IMR-90 (cell line): ENCODE measurements around the gene ACIN1. TPM values are rescaled to one million over a fixed set of nuclear protein-coding genes. Genes with fewer than 3 reads are reported as not detected.

Experiments
- ATAC-seq: fragments of 200-7000 bp; cut with Tn5 transposase; 2 replicates; pipeline ENCODE4 v1.9.1; 2020; ENCODE audit warnings: low read depth, mild to moderate bottlenecking, moderate library complexity
- BruUV-seq: library from RNA; stranded (reverse); fragments of 400-500 nt; replicated peaks from 2 replicates; lab custom pipeline; 2021; lab: Mats Ljungman, UMichigan
- CTCF ChIA-PET: fragments of 300-600 bp; formaldehyde crosslinking; extraction: SDS; loops from one replicate; lab custom pipeline; 2021; ENCODE audit warnings: antibody characterized with exemption; lab: Yijun Ruan, JAX
- POLR2A ChIA-PET: fragments of 300-600 bp; sonication (Branson Sonifier 250); formaldehyde crosslinking; loops from one replicate; lab custom pipeline; 2022; ENCODE audit warnings: antibody characterized with exemption; ENCODE audit not compliant: unreplicated experiment; lab: Charles Lee
- DNase-seq: peaks from one replicate; pipeline ENCODE4 v3.0.0; 2013
- H2AFZ ChIP-seq: replicated peaks from 2 replicates; pipeline ENCODE3; 2013; ENCODE audit warnings: low read length, mild to moderate bottlenecking; ENCODE audit not compliant: poor library complexity
- H2AK5ac ChIP-seq: 2 replicates; pipeline ENCODE4 v1.6.1; 2013; ENCODE audit warnings: low read depth, low read length, inconsistent platforms
- H2AK9ac ChIP-seq: replicated peaks from 2 replicates; pipeline ENCODE3; 2013; ENCODE audit warnings: mild to moderate bottlenecking, low read depth, low read length, moderate library complexity; ENCODE audit not compliant: poor library complexity
- H2BK120ac ChIP-seq: 2 replicates; pipeline ENCODE4 v1.6.1; 2013; ENCODE audit warnings: low read depth, low read length, inconsistent platforms
- H2BK15ac ChIP-seq: 3 replicates; pipeline ENCODE4 v1.6.1; 2013; ENCODE audit warnings: low read depth, low read length, inconsistent platforms
- H2BK20ac ChIP-seq: 2 replicates; pipeline ENCODE4 v1.6.1; 2013; ENCODE audit warnings: low read depth, mild to moderate bottlenecking, inconsistent platforms, low read length, moderate library complexity
- H2BK5ac ChIP-seq: 2 replicates; pipeline ENCODE4 v1.6.1; 2013; ENCODE audit warnings: mild to moderate bottlenecking, low read depth, low read length, inconsistent platforms; ENCODE audit not compliant: poor library complexity, severe bottlenecking
- H3K14ac ChIP-seq: replicated peaks from 2 replicates; pipeline ENCODE4 v1.6.1; 2013; ENCODE audit warnings: low read depth, low read length, inconsistent platforms
- H3K18ac ChIP-seq: 2 replicates; pipeline ENCODE4 v1.6.1; 2013; ENCODE audit warnings: low read depth, low read length, control low read depth
- H3K23ac ChIP-seq: 2 replicates; pipeline ENCODE4 v1.6.1; 2013; ENCODE audit warnings: low read depth, low read length, inconsistent platforms
- H3K27ac ChIP-seq: 2 replicates; pipeline ENCODE4 v1.5.1; 2013; ENCODE audit warnings: mild to moderate bottlenecking, control low read depth, low read length; ENCODE audit not compliant: insufficient read depth
- H3K27me3 ChIP-seq: 2 replicates; pipeline ENCODE4 v1.6.1; 2013; ENCODE audit warnings: low read length; ENCODE audit not compliant: control insufficient read depth, insufficient read depth
- H3K36me3 ChIP-seq: 2 replicates; pipeline ENCODE4 v1.6.1; 2013; ENCODE audit warnings: low read length, mixed read lengths; ENCODE audit not compliant: control insufficient read depth, insufficient read depth
- H3K4ac ChIP-seq: 2 replicates; pipeline ENCODE4 v1.6.1; 2013; ENCODE audit warnings: low read depth, low read length, inconsistent platforms
- H3K4me1 ChIP-seq: 2 replicates; pipeline ENCODE4 v1.6.1; 2013; ENCODE audit warnings: low read length, mixed read lengths; ENCODE audit not compliant: control insufficient read depth, insufficient read depth
- H3K4me2 ChIP-seq: 2 replicates; pipeline ENCODE4 v1.6.1; 2013; ENCODE audit warnings: low read depth, mild to moderate bottlenecking, control low read depth, low read length, moderate library complexity
- H3K4me3 ChIP-seq: 2 replicates; pipeline ENCODE4 v1.5.1; 2013; ENCODE audit warnings: low read depth, mild to moderate bottlenecking, control low read depth, low read length, moderate library complexity; ENCODE audit not compliant: insufficient read depth
- H3K56ac ChIP-seq: 2 replicates; pipeline ENCODE4 v1.6.1; 2013; ENCODE audit warnings: low read length, inconsistent platforms; ENCODE audit not compliant: insufficient read depth; ENCODE audit errors: extremely low read depth
- H3K79me1 ChIP-seq, 2 experiments: 2 replicates each; pipeline ENCODE4 v1.6.1; 2013; ENCODE audit warnings: low read length in 2 of 2, inconsistent platforms in 1 of 2, low read depth in 1 of 2
- H3K9ac ChIP-seq: 2 replicates; pipeline ENCODE4 v1.6.1; 2013; ENCODE audit warnings: low read depth, low read length, control low read depth
- H3K9me1 ChIP-seq: 2 replicates; pipeline ENCODE4 v1.6.1; 2013; ENCODE audit warnings: low read length, inconsistent platforms; ENCODE audit not compliant: insufficient read depth
- H3K9me3 ChIP-seq: 2 replicates; pipeline ENCODE4 v1.6.1; 2013; ENCODE audit warnings: low read length; ENCODE audit not compliant: control insufficient read depth, insufficient read depth
- H4K20me1 ChIP-seq: 2 replicates; pipeline ENCODE4 v1.6.1; 2013; ENCODE audit warnings: low read length, inconsistent platforms; ENCODE audit not compliant: insufficient read depth
- H4K5ac ChIP-seq: 2 replicates; pipeline ENCODE4 v1.6.1; 2013; ENCODE audit warnings: mild to moderate bottlenecking, low read depth, low read length, control low read depth
- H4K8ac ChIP-seq, 2 experiments: 2 replicates each; pipeline ENCODE4 v1.6.1; 2013; ENCODE audit warnings: low read depth in 2 of 2, low read length in 2 of 2, control low read depth in 1 of 2, inconsistent platforms in 1 of 2
- H4K91ac ChIP-seq: 2 replicates; pipeline ENCODE4 v1.6.1; 2013; ENCODE audit warnings: low read depth, low read length, inconsistent platforms; ENCODE audit not compliant: insufficient read depth
- CEBPB ChIP-seq: IDR thresholded peaks from 2 replicates; pipeline ENCODE4 v1.6.1; 2012; ENCODE audit warnings: low read depth, low read length, improper control_type of control experiment
- CHD1 ChIP-seq: IDR thresholded peaks from 2 replicates; pipeline ENCODE4 v1.6.1; 2012; ENCODE audit warnings: low read depth, low read length, improper control_type of control experiment
- MAFK ChIP-seq: IDR thresholded peaks from 2 replicates; pipeline ENCODE4 v1.6.1; 2012; ENCODE audit warnings: low read depth, low read length, improper control_type of control experiment
- MAZ ChIP-seq: IDR thresholded peaks from 2 replicates; pipeline ENCODE4 v1.6.1; 2012; ENCODE audit warnings: low read depth, mild to moderate bottlenecking, low read length, improper control_type of control experiment, moderate library complexity, borderline replicate concordance
- NFE2L2 ChIP-seq: fragments of 150-350 bp; IDR thresholded peaks from 2 replicates; pipeline ENCODE4 v1.6.1; 2016; ENCODE audit warnings: low read depth, mild to moderate bottlenecking, low read length
- POLR2A ChIP-seq: IDR thresholded peaks from 2 replicates; pipeline ENCODE4 v1.6.1; 2012; ENCODE audit warnings: mild to moderate bottlenecking, low read depth, low read length
- RAD21 ChIP-seq: IDR thresholded peaks from 2 replicates; pipeline ENCODE4 v1.6.1; 2012; ENCODE audit warnings: low read length, improper control_type of control experiment
- RCOR1 ChIP-seq: IDR thresholded peaks from 2 replicates; pipeline ENCODE4 v1.6.1; 2012; ENCODE audit warnings: mild to moderate bottlenecking, low read length, improper control_type of control experiment; ENCODE audit not compliant: insufficient replicate concordance
- RFX5 ChIP-seq: IDR thresholded peaks from 2 replicates; pipeline ENCODE4 v1.8.0; 2012; ENCODE audit warnings: low read depth, mild to moderate bottlenecking, low read length, moderate library complexity
- SMC3 ChIP-seq: fragments of 150-350 bp; IDR thresholded peaks from 2 replicates; pipeline ENCODE4 v1.6.1; 2016; ENCODE audit warnings: low read depth, mild to moderate bottlenecking, antibody characterized with exemption, low read length, moderate library complexity
- WGBS, 2 experiments: methylation state at CpG; one replicate each; pipeline versions ENCODE4 v1.1.5 to v1.1.7; 2013; ENCODE audit warnings: missing lambda C conversion rate in 2 of 2; ENCODE audit not compliant: insufficient read length in 1 of 2; ENCODE audit errors: extremely low coverage in 2 of 2; 5-methylcytosine and 5-hydroxymethylcytosine counted together
- dilution Hi-C: fragments of 300-500 bp; cut with HindIII; formaldehyde crosslinking; loops from one replicate; pipeline ENCODE4 v1.14.3; 2018; ENCODE audit warnings: low sequenced_read_pairs; ENCODE audit not compliant: unreplicated experiment
- in situ Hi-C: fragments of 300-500 bp; cut with MboI; formaldehyde crosslinking; loops from 3 replicates; pipeline ENCODE4 v1.14.3; 2019; ENCODE audit warnings: low sequenced_read_pairs, inconsistent platforms, mixed read lengths
- intact Hi-C: fragments of 100-400 bp; cut with micrococcal nuclease; formaldehyde crosslinking; loops from 2 replicates; pipeline ENCODE4 v1.10.0; 2022
- polyA plus RNA-seq, 3 experiments: library from polyadenylated mRNA; depleted of rRNA; stranded (reverse); fragments of >200 nt; gene quantifications; 2 replicates each; pipeline ENCODE4 v1.2.3, GENCODE V29; 2012; ENCODE audit warnings: low replicate concordance in 1 of 3
- total RNA-seq: library from RNA; depleted of rRNA; stranded (reverse); fragments of >200 nt; gene quantifications from 2 replicates; pipeline ENCODE4 v1.2.3, GENCODE V29; 2012
- TF ChIP-seq, protein P1 (sequence below): conservative IDR thresholded peaks from 2 replicates; pipeline ENCODE4 v1.5.1; 2012; ENCODE audit warnings: mild to moderate bottlenecking, low read depth, low read length, improper control_type of control experiment

The ACIN1 gene
- total and polyA plus RNA-seq, 2 of the 4 experiments (the other 2 are of a cell fraction) = 73.8 to 185 TPM

GRCh38 chr14:23068789-23069412 lies 26.0 kb downstream of the ACIN1 start:
- peaks cover 5% of the 10 kb centered on the region; the same call in 1 of the 2 replicates for H3K9me1 ChIP-seq
- peak; percentile 93 for DNase-seq
- H4K8ac ChIP-seq = peak overlapping the region in 1 of 2 experiments; percentile 36; a peak in 1 of 4 replicates
- H2BK15ac ChIP-seq = no peak overlapping the region
- peak overlapping the region; percentile 10; the same call in 1 of the 2 replicates for H2AK5ac ChIP-seq
- 0 out of 2 replicates have a peak overlapping the region, but pooled peaks have one; percentile 7 for H3K9ac ChIP-seq
- TF ChIP-seq CHD1 (no peak), RFX5 (no peak), SMC3 (peak; percentile 87), CEBPB (no peak), RCOR1 (no peak), MAFK (no peak), NFE2L2 (no peak), RAD21 (peak; percentile 80), POLR2A (no peak), MAZ (no peak)
- TF ChIP-seq, protein P1, sequence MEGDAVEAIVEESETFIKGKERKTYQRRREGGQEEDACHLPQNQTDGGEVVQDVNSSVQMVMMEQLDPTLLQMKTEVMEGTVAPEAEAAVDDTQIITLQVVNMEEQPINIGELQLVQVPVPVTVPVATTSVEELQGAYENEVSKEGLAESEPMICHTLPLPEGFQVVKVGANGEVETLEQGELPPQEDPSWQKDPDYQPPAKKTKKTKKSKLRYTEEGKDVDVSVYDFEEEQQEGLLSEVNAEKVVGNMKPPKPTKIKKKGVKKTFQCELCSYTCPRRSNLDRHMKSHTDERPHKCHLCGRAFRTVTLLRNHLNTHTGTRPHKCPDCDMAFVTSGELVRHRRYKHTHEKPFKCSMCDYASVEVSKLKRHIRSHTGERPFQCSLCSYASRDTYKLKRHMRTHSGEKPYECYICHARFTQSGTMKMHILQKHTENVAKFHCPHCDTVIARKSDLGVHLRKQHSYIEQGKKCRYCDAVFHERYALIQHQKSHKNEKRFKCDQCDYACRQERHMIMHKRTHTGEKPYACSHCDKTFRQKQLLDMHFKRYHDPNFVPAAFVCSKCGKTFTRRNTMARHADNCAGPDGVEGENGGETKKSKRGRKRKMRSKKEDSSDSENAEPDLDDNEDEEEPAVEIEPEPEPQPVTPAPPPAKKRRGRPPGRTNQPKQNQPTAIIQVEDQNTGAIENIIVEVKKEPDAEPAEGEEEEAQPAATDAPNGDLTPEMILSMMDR = peak; percentile 100
- POLR2A ChIA-PET = interaction anchor here (0.5 kb wide), 1 partner anchor 54 kb away, joined by 8 read pairs; no protein-coding TSS in a partner anchor
- H3K79me1 ChIP-seq = peaks cover 20 to 71% of the 10 kb centered on the region in 2 experiments
- no peak overlapping the region for H4K5ac ChIP-seq
- 14% methylated on average over 4 of the region's 8 CpGs; no CpG with 5 or more reads in 1 of the 2 experiments for WGBS, 2 experiments
- H3K4me2 ChIP-seq = peak overlapping the region; percentile 60; the same call in 1 of the 2 replicates
- peak overlapping the region; percentile 30 for H2AK9ac ChIP-seq
- H3K14ac ChIP-seq = no peak overlapping the region
- H3K18ac ChIP-seq = no peak overlapping the region
- H4K20me1 ChIP-seq = peaks cover 46% of the 10 kb centered on the region
- no peak overlapping the region for H2BK120ac ChIP-seq
- in situ Hi-C loops = loop anchor here (5.0 to 10.0 kb wide), 2 partner anchors 33 to 514 kb away; partner anchors contain the start of gene CIROP
- H4K91ac ChIP-seq = peak overlapping the region; percentile 10; the same call in 1 of the 2 replicates
- no peak overlapping the region for H2BK5ac ChIP-seq
- H3K36me3 ChIP-seq = peaks cover 46% of the 10 kb centered on the region
- no peak overlapping the region for H2AFZ ChIP-seq
- peak overlapping the region; percentile 15; the same call in 1 of the 2 replicates for H3K4ac ChIP-seq
- peak overlapping the region; percentile 83 for H3K23ac ChIP-seq
- peaks cover 13% of the 10 kb centered on the region for H3K4me1 ChIP-seq
- dilution Hi-C loops = no loop called here
- ATAC-seq = peak; percentile 69
- H3K27ac ChIP-seq = peak overlapping the region; percentile 14
- intact Hi-C loops = loop anchor here (1.0 kb wide), 1 partner anchor 40 kb away; no protein-coding TSS in a partner anchor
- H3K4me3 ChIP-seq = no peak overlapping the region
- CTCF ChIA-PET = interaction anchor here (0.5 to 1.8 kb wide), 29 partner anchors 8 to 151 kb away, joined by 3 to 21 read pairs (median 4); partner anchors contain the start of genes ACIN1, C14orf119, CDH24 and CEBPE
- H3K56ac ChIP-seq = no peak overlapping the region
- no peak overlapping the region for H2BK20ac ChIP-seq
- no peaks in the 10 kb centered on the region for H3K27me3 ChIP-seq
- H3K9me3 ChIP-seq = no peaks in the 10 kb centered on the region
- BruUV-seq = no TSS peak
